Measurements from ENCODE around the gene PAK5. TPM values are rescaled to one million over a fixed set of nuclear protein-coding genes. Genes with fewer than 3 reads are reported as not detected.

PAK5 gene
- total and polyA plus RNA-seq, 4 donors = 0.02 to 0.17 (median 0.04) TPM; not detected in 1

DNA sequence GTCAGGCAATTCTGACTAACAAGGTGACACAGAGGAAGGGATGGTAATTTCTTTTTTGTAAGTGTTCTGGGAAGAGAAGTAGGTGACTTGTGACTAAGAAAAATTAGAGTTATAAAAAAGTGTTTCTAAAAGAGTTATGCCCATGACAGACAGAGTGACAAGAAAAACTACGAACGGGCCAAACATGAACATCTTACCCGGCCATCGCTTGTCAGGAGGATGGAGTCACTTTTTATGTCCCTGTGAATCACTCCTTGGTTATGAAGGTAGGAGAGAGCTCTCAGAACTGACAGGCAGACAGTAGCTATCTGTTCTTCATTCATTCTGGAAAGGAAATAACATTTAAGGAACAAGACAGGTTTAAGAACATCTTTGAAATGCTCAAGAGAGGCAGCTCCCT is 281.5 kb downstream of the PAK5 start:
- Histone ChIP-seq H3K9ac (ENCODE audit: low read depth in 1 of 2, low read length in 2 of 2) (no peak overlapping the region), H3K9me3 (ENCODE audit: control insufficient read depth in 4 of 4, low read length in 3 of 4) (peaks cover 3 to 8% (median 6%) of the 10 kb centered on the region in 4 donors), H3K36me3 (ENCODE audit: control insufficient read depth in 4 of 4, insufficient read depth in 3 of 4, low read depth in 1 of 4, low read length in 3 of 4) (no peaks in the 10 kb centered on the region), H3K27ac (ENCODE audit: low read depth in 1 of 2, low read length in 2 of 2) (no peak overlapping the region), H3K4me3 (ENCODE audit: low read depth in 1 of 3, low read length in 3 of 3) (no peak overlapping the region), H3K4me1 (ENCODE audit: control insufficient read depth in 4 of 4, insufficient read depth in 4 of 4, low read length in 3 of 4) (no peaks in the 10 kb centered on the region), H3K27me3 (ENCODE audit: control insufficient read depth in 4 of 4, insufficient read depth in 4 of 4, low read length in 3 of 4) (peaks cover 0 to 10% (median 0%) of the 10 kb centered on the region in 4 donors)
- WGBS = 92% methylated on average over 4 of the region's 4 CpGs
- DNase-seq (ENCODE audit: low spot score) = no peak
- TF ChIP-seq FOXA2 (IDR thresholded peaks at IDR 0.05) (no peak), RAD21 (IDR thresholded peaks at IDR 0.05) (no peak), EGR1 (IDR thresholded peaks at IDR 0.05; ENCODE audit: low read depth in 2 of 2) (no peak), JUND (IDR thresholded peaks at IDR 0.05) (no peak), RXRA (IDR thresholded peaks at IDR 0.05) (no peak), YY1 (IDR thresholded peaks at IDR 0.05) (no peak), FOXA1 (IDR thresholded peaks at IDR 0.05) (no peak), TAF1 (conservative IDR thresholded peaks at IDR 0.05) (no peak), GABPA (IDR thresholded peaks at IDR 0.05 in 1 of 2, conservative IDR thresholded peaks at IDR 0.05 in 1 of 2) (no peak), SP1 (IDR thresholded peaks at IDR 0.05) (no peak)
- TF ChIP-seq, protein P1, sequence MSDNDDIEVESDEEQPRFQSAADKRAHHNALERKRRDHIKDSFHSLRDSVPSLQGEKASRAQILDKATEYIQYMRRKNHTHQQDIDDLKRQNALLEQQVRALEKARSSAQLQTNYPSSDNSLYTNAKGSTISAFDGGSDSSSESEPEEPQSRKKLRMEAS (IDR thresholded peaks at IDR 0.05) = no peak
- TF ChIP-seq, protein P2, sequence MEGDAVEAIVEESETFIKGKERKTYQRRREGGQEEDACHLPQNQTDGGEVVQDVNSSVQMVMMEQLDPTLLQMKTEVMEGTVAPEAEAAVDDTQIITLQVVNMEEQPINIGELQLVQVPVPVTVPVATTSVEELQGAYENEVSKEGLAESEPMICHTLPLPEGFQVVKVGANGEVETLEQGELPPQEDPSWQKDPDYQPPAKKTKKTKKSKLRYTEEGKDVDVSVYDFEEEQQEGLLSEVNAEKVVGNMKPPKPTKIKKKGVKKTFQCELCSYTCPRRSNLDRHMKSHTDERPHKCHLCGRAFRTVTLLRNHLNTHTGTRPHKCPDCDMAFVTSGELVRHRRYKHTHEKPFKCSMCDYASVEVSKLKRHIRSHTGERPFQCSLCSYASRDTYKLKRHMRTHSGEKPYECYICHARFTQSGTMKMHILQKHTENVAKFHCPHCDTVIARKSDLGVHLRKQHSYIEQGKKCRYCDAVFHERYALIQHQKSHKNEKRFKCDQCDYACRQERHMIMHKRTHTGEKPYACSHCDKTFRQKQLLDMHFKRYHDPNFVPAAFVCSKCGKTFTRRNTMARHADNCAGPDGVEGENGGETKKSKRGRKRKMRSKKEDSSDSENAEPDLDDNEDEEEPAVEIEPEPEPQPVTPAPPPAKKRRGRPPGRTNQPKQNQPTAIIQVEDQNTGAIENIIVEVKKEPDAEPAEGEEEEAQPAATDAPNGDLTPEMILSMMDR (IDR thresholded peaks at IDR 0.05; ENCODE audit: low read depth, low read length, missing input control) = no peak
- TF ChIP-seq, protein P3, sequence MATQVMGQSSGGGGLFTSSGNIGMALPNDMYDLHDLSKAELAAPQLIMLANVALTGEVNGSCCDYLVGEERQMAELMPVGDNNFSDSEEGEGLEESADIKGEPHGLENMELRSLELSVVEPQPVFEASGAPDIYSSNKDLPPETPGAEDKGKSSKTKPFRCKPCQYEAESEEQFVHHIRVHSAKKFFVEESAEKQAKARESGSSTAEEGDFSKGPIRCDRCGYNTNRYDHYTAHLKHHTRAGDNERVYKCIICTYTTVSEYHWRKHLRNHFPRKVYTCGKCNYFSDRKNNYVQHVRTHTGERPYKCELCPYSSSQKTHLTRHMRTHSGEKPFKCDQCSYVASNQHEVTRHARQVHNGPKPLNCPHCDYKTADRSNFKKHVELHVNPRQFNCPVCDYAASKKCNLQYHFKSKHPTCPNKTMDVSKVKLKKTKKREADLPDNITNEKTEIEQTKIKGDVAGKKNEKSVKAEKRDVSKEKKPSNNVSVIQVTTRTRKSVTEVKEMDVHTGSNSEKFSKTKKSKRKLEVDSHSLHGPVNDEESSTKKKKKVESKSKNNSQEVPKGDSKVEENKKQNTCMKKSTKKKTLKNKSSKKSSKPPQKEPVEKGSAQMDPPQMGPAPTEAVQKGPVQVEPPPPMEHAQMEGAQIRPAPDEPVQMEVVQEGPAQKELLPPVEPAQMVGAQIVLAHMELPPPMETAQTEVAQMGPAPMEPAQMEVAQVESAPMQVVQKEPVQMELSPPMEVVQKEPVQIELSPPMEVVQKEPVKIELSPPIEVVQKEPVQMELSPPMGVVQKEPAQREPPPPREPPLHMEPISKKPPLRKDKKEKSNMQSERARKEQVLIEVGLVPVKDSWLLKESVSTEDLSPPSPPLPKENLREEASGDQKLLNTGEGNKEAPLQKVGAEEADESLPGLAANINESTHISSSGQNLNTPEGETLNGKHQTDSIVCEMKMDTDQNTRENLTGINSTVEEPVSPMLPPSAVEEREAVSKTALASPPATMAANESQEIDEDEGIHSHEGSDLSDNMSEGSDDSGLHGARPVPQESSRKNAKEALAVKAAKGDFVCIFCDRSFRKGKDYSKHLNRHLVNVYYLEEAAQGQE (IDR thresholded peaks at IDR 0.05) = no peak

DNA sequence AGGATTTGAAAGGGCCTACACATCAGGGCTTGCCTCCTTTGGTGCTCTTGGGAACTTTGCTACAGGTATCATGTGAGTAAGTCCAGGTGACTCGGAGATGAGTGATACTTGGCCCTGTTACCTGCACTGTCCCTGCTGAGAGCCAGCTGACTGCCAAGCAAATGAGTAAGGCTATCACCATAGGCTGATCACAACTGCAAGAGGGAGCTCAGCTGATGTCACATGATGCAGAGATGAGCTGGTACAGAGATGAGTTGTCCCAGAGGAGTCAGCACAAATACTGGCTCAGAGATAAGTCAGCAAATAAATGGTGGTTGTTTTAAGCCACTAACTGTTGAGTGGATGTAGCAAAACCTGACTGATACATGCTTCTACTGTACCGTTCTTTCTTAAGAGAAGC is 283.1 kb downstream of the PAK5 start:
- Histone ChIP-seq H3K27me3 (ENCODE audit: control insufficient read depth in 4 of 4, insufficient read depth in 4 of 4, low read length in 3 of 4) (peaks cover 0 to 8% (median 4%) of the 10 kb centered on the region in 4 donors), H3K9ac (ENCODE audit: low read depth in 1 of 2, low read length in 2 of 2) (no peak overlapping the region), H3K4me1 (ENCODE audit: control insufficient read depth in 4 of 4, insufficient read depth in 4 of 4, low read length in 3 of 4) (no peaks in the 10 kb centered on the region), H3K4me3 (ENCODE audit: low read depth in 1 of 3, low read length in 3 of 3) (no peak overlapping the region), H3K9me3 (ENCODE audit: control insufficient read depth in 4 of 4, low read length in 3 of 4) (peaks cover 3 to 8% (median 6%) of the 10 kb centered on the region in 4 donors), H3K36me3 (ENCODE audit: control insufficient read depth in 4 of 4, insufficient read depth in 3 of 4, low read depth in 1 of 4, low read length in 3 of 4) (no peaks in the 10 kb centered on the region), H3K27ac (ENCODE audit: low read depth in 1 of 2, low read length in 2 of 2) (no peak overlapping the region)
- DNase-seq (ENCODE audit: low spot score) = no peak
- TF ChIP-seq, protein P3 (IDR thresholded peaks at IDR 0.05) = no peak
- TF ChIP-seq, protein P4, sequence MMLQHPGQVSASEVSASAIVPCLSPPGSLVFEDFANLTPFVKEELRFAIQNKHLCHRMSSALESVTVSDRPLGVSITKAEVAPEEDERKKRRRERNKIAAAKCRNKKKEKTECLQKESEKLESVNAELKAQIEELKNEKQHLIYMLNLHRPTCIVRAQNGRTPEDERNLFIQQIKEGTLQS (IDR thresholded peaks at IDR 0.05) = no peak
- TF ChIP-seq FOXA1 (IDR thresholded peaks at IDR 0.05) (no peak), TAF1 (conservative IDR thresholded peaks at IDR 0.05) (no peak), HNF4G (IDR thresholded peaks at IDR 0.05) (no peak), RXRA (IDR thresholded peaks at IDR 0.05) (no peak), NR2F2 (IDR thresholded peaks at IDR 0.05) (no peak)
- TF ChIP-seq, protein P2 (IDR thresholded peaks at IDR 0.05; ENCODE audit: low read depth, low read length, missing input control) = no peak
- TF ChIP-seq, protein P1 (IDR thresholded peaks at IDR 0.05) = no peak
- WGBS = 72% methylated on average over 2 of the region's 2 CpGs
